Activated CD4-positive, alpha-beta T cell treated with anti-CD3 and anti-CD28 coated beads, Interleukin-2, amount 10 ng/mL, durations not matched to agents 7 days and 5 days (primary cell): ENCODE data around the gene KATNAL1. TPM values are rescaled to one million over a fixed set of nuclear protein-coding genes. Genes with fewer than 3 reads are reported as not detected.

ENCODE experiments used
- CTCF ChIA-PET: fragments of 350-600 bp; sonication (Branson Sonifier 250); formaldehyde crosslinking; loops from one replicate; lab custom pipeline; 2021; ENCODE audit warnings: antibody characterized with exemption; lab: Charles Lee
- POLR2A ChIA-PET: fragments of 350-600 bp; sonication (Branson Sonifier 250); formaldehyde crosslinking; loops from one replicate; lab custom pipeline; 2021; ENCODE audit warnings: antibody characterized with exemption; lab: Charles Lee
- DNase-seq: peaks from one replicate; pipeline ENCODE4 v3.0.0-alpha.2; 2020
- H3K27ac Mint-ChIP-seq: one replicate; pipeline ENCODE4 v1.8.0; 2021; ENCODE audit warnings: mild to moderate bottlenecking, moderate library complexity, mixed read lengths
- H3K27me3 Mint-ChIP-seq: one replicate; pipeline ENCODE4 v1.8.0; 2021; ENCODE audit warnings: mixed read lengths
- H3K36me3 Mint-ChIP-seq: one replicate; pipeline ENCODE4 v1.8.0; 2021; ENCODE audit warnings: low read depth, mixed read lengths
- H3K4me1 Mint-ChIP-seq: one replicate; pipeline ENCODE4 v1.8.0; 2021; ENCODE audit warnings: mixed read lengths
- H3K4me3 Mint-ChIP-seq: one replicate; pipeline ENCODE4 v1.8.0; 2021; ENCODE audit warnings: mild to moderate bottlenecking, moderate library complexity, mixed read lengths
- H3K9me3 Mint-ChIP-seq: one replicate; pipeline ENCODE4 v1.8.0; 2021; ENCODE audit warnings: mixed read lengths
- total RNA-seq, 2 experiments: library from RNA; stranded (reverse); gene quantifications; one replicate each; pipeline ENCODE4 v1.2.3, GENCODE V29; 2021

KATNAL1 gene
- total RNA-seq, result 10 to 100 TPM; 25.0 to 27.4 TPM

GRCh38 chr13:30307194-30307970 is at the start of gene KATNAL1:
Gene KATNAL1 (minus strand): TSS chr13:30307551. CDS start chr13:30283777, 23,774 bp downstream.
- H3K27me3 Mint-ChIP-seq, result no peaks in the 10 kb centered on the region
- CTCF ChIA-PET, result interaction anchor here (0.7 to 2.5 kb wide), 10 partner anchors 11 to 195 kb away, joined by 3 to 9 read pairs (median 3); no protein-coding TSS in a partner anchor
- H3K4me3 Mint-ChIP-seq, result peak within 1 kb of the TSS; percentile 86
- peaks cover 15% of the 10 kb centered on the region for H3K36me3 Mint-ChIP-seq
- POLR2A ChIA-PET, result interaction anchor here (0.6 to 1.4 kb wide), 5 partner anchors 88 to 429 kb away, joined by 3 to 5 read pairs (median 3); no protein-coding TSS in a partner anchor
- no peaks in the 10 kb centered on the region for H3K9me3 Mint-ChIP-seq
- DNase-seq, result peak; percentile 76
- H3K27ac Mint-ChIP-seq, result peak within 1 kb of the TSS; percentile 94
- H3K4me1 Mint-ChIP-seq, result peaks cover 50% of the 10 kb centered on the region

GRCh38 chr13:30355839-30356238 is 48.5 kb upstream of the KATNAL1 start:
- ChIA-PET CTCF (interaction anchor here (1.1 to 1.6 kb wide), 4 partner anchors 9 to 223 kb away, joined by 3 to 4 read pairs (median 4); no protein-coding TSS in a partner anchor), POLR2A (no interaction called here)
- Mint-ChIP-seq H3K36me3 (peaks cover 53% of the 10 kb centered on the region), H3K9me3 (peaks cover 15% of the 10 kb centered on the region), H3K27me3 (peaks cover 4% of the 10 kb centered on the region), H3K27ac (no peak overlapping the region), H3K4me1 (peaks cover 22% of the 10 kb centered on the region), H3K4me3 (no peak overlapping the region)
- no peak for DNase-seq

- no peak for DNase-seq
- Mint-ChIP-seq H3K4me3 (no peak overlapping the region), H3K27me3 (peaks cover 4% of the 10 kb centered on the region), H3K9me3 (peaks cover 15% of the 10 kb centered on the region), H3K36me3 (peaks cover 49% of the 10 kb centered on the region), H3K27ac (no peak overlapping the region), H3K4me1 (peaks cover 22% of the 10 kb centered on the region)
- CTCF ChIA-PET, result interaction anchor here (1.2 to 1.6 kb wide), 3 partner anchors 12 to 223 kb away, joined by 3 to 4 read pairs (median 4); no protein-coding TSS in a partner anchor
- POLR2A ChIA-PET, result no interaction called here
Measured at GRCh38 chr13:30355384-30355699, 48.0 kb upstream of the KATNAL1 start.

GRCh38 chr13:30354493-30355383 is 47.4 kb upstream of the KATNAL1 start:
- POLR2A ChIA-PET, result no interaction called here

GRCh38 chr13:30353471-30354215 is 46.3 kb upstream of the KATNAL1 start:
- Mint-ChIP-seq H3K27me3 (peaks cover 4% of the 10 kb centered on the region), H3K4me1 (peaks cover 22% of the 10 kb centered on the region), H3K9me3 (peaks cover 15% of the 10 kb centered on the region), H3K27ac (no peak overlapping the region), H3K4me3 (no peak overlapping the region), H3K36me3 (peaks cover 41% of the 10 kb centered on the region)
- POLR2A ChIA-PET, result no interaction called here
- no peak for DNase-seq
- CTCF ChIA-PET, result interaction anchor here (1.2 to 3.1 kb wide), 2 partner anchors 9 to 15 kb away, joined by 4 to 9 read pairs; no protein-coding TSS in a partner anchor

More at GRCh38 chr13:30354493-30355383, 47.4 kb upstream of the KATNAL1 start:
- CTCF ChIA-PET, result interaction anchor here (0.6 to 3.1 kb wide), 3 partner anchors 8 to 222 kb away, joined by 3 to 9 read pairs (median 3); no protein-coding TSS in a partner anchor
- peaks cover 44% of the 10 kb centered on the region for H3K36me3 Mint-ChIP-seq
- H3K27ac Mint-ChIP-seq, result no peak overlapping the region
- DNase-seq, result no peak
- no peak overlapping the region for H3K4me3 Mint-ChIP-seq
- peaks cover 22% of the 10 kb centered on the region for H3K4me1 Mint-ChIP-seq
- peaks cover 15% of the 10 kb centered on the region for H3K9me3 Mint-ChIP-seq
- peaks cover 4% of the 10 kb centered on the region for H3K27me3 Mint-ChIP-seq

- peaks cover 24% of the 10 kb centered on the region for H3K4me1 Mint-ChIP-seq
- ChIA-PET POLR2A (no interaction called here), CTCF (interaction anchor here (1.2 to 3.1 kb wide), 2 partner anchors 9 to 15 kb away, joined by 4 to 9 read pairs; no protein-coding TSS in a partner anchor)
- peaks cover 4% of the 10 kb centered on the region for H3K27me3 Mint-ChIP-seq
- DNase-seq, result no peak
- no peak overlapping the region for H3K27ac Mint-ChIP-seq
- peaks cover 15% of the 10 kb centered on the region for H3K9me3 Mint-ChIP-seq
- no peak overlapping the region for H3K4me3 Mint-ChIP-seq
- H3K36me3 Mint-ChIP-seq, result peaks cover 43% of the 10 kb centered on the region
Measured at GRCh38 chr13:30353060-30353459, 45.7 kb upstream of the KATNAL1 start.

- H3K27ac Mint-ChIP-seq, result no peak overlapping the region
- ChIA-PET CTCF (interaction anchor here (0.6 to 3.1 kb wide), 5 partner anchors 10 to 237 kb away, joined by 3 to 9 read pairs (median 3); no protein-coding TSS in a partner anchor), POLR2A (interaction anchor here (0.6 kb wide), 1 partner anchor 37 kb away, joined by 3 read pairs; no protein-coding TSS in a partner anchor)
- H3K9me3 Mint-ChIP-seq, result peaks cover 18% of the 10 kb centered on the region
- peaks cover 4% of the 10 kb centered on the region for H3K27me3 Mint-ChIP-seq
- DNase-seq, result no peak
- peaks cover 33% of the 10 kb centered on the region for H3K4me1 Mint-ChIP-seq
- H3K36me3 Mint-ChIP-seq, result peaks cover 42% of the 10 kb centered on the region
- no peak overlapping the region for H3K4me3 Mint-ChIP-seq
Measured at GRCh38 chr13:30352121-30352520, 44.8 kb upstream of the KATNAL1 start.

- H3K27ac Mint-ChIP-seq, result peak overlapping the region; percentile 63
- peaks cover 38% of the 10 kb centered on the region for H3K36me3 Mint-ChIP-seq
- ChIA-PET CTCF (interaction anchor here (1.3 to 2.6 kb wide), 4 partner anchors 10 to 56 kb away, joined by 3 to 8 read pairs (median 3); no protein-coding TSS in a partner anchor), POLR2A (interaction anchor here (0.7 kb wide), 1 partner anchor 27 kb away, joined by 6 read pairs; no protein-coding TSS in a partner anchor)
- peaks cover 34% of the 10 kb centered on the region for H3K4me1 Mint-ChIP-seq
- peak; percentile 25 for DNase-seq
- H3K4me3 Mint-ChIP-seq, result peak overlapping the region; percentile 40
- H3K27me3 Mint-ChIP-seq, result peaks cover 7% of the 10 kb centered on the region
- peaks cover 4% of the 10 kb centered on the region for H3K9me3 Mint-ChIP-seq
Measured at GRCh38 chr13:30346789-30347167, 39.4 kb upstream of the KATNAL1 start.

GRCh38 chr13:30346153-30346788 is 38.9 kb upstream of the KATNAL1 start:
- DNase-seq, result peak; percentile 85
- Mint-ChIP-seq H3K36me3 (peaks cover 37% of the 10 kb centered on the region), H3K9me3 (peaks cover 3% of the 10 kb centered on the region), H3K4me1 (peaks cover 34% of the 10 kb centered on the region), H3K27me3 (peaks cover 6% of the 10 kb centered on the region), H3K4me3 (peak overlapping the region; percentile 40), H3K27ac (peak overlapping the region; percentile 63)
- ChIA-PET POLR2A (interaction anchor here (0.7 kb wide), 1 partner anchor 28 kb away, joined by 6 read pairs; no protein-coding TSS in a partner anchor), CTCF (interaction anchor here (1.3 to 2.6 kb wide), 4 partner anchors 10 to 56 kb away, joined by 3 to 8 read pairs (median 3); no protein-coding TSS in a partner anchor)

- POLR2A ChIA-PET, result no interaction called here
- H3K4me3 Mint-ChIP-seq, result no peak overlapping the region
- peaks cover 42% of the 10 kb centered on the region for H3K36me3 Mint-ChIP-seq
- peaks cover 6% of the 10 kb centered on the region for H3K27me3 Mint-ChIP-seq
- peaks cover 34% of the 10 kb centered on the region for H3K4me1 Mint-ChIP-seq
- DNase-seq, result no peak
- CTCF ChIA-PET, result interaction anchor here (2.6 kb wide), 1 partner anchor 9 kb away, joined by 8 read pairs; no protein-coding TSS in a partner anchor
- H3K27ac Mint-ChIP-seq, result no peak overlapping the region
- H3K9me3 Mint-ChIP-seq, result peaks cover 3% of the 10 kb centered on the region
Measured at GRCh38 chr13:30345426-30346100, 38.2 kb upstream of the KATNAL1 start.
